Uterus (tissue), 4 donors: ENCODE results near the gene RAC2. TPM values are rescaled to one million over a fixed set of nuclear protein-coding genes. Genes with fewer than 3 reads are reported as not detected.
"Not testable (repeated sequence)": the region's sequence is repeated elsewhere in the genome, so short reads cannot be mapped to it uniquely, and the experiment has no call there.

Source experiments
- DNase-seq, 2 donors: peaks; one replicate each; pipeline ENCODE4 v3.0.0-alpha.2; 2019 to 2020
- H3K27ac ChIP-seq, 2 donors: fragments of 200-600 bp; sonication (generic); 1 replicate in 1 of 2; 2 replicates in 1 of 2; pipeline ENCODE4 v1.5.1; 2016 to 2018
- H3K27me3 ChIP-seq, 2 donors: fragments of 200-600 bp; sonication (generic); one replicate each; pipeline ENCODE4 v1.5.1; 2018 to 2019; ENCODE audit warnings: control low read depth in 1 of 2
- H3K36me3 ChIP-seq, 2 donors: fragments of 200-600 bp; sonication (generic); one replicate each; pipeline ENCODE4 v1.5.1; 2019; ENCODE audit warnings: control low read depth in 1 of 2
- H3K4me1 ChIP-seq, 2 donors: fragments of 200-600 bp; sonication (generic); one replicate each; pipeline ENCODE4 v1.5.1; 2018 to 2019; ENCODE audit warnings: control low read depth in 1 of 2
- H3K4me3 ChIP-seq, 2 donors: fragments of 200-600 bp; sonication (generic); 1 replicate in 1 of 2; 2 replicates in 1 of 2; pipeline ENCODE4 v1.5.1; 2018 to 2019; ENCODE audit warnings: mild to moderate bottlenecking in 1 of 2
- H3K9me3 ChIP-seq, 2 donors: fragments of 200-600 bp; sonication (generic); one replicate each; pipeline ENCODE4 v1.5.1; 2019; ENCODE audit warnings: control low read depth in 1 of 2
- POLR2A ChIP-seq, 2 donors: fragments of 450-650 bp; IDR thresholded peaks; one replicate each; pipeline ENCODE4 v1.6.1; 2016; ENCODE audit warnings: antibody characterized with exemption in 2 of 2, mild to moderate bottlenecking in 1 of 2, moderate library complexity in 1 of 2
- intact Hi-C: fragments of 100-400 bp; cut with DNase I; formaldehyde crosslinking; loops from one replicate; pipeline ENCODE4 v1.15.1; 2023; ENCODE audit warnings: low total_unique reads
- total RNA-seq, 4 donors: library from RNA; depleted of rRNA in 3 of 4; stranded (reverse); fragments of >200 nt in 3 of 4; gene quantifications; one replicate each; pipeline versions ENCODE4 v1.1.0 to v1.2.4, GENCODE V29; 2014 to 2023
- TF ChIP-seq, protein P1 (sequence below), 4 experiments: fragments of 200-600 bp in 2 of 4; fragments of 450-650 bp in 2 of 4; sonication (generic) in 2 of 4; IDR thresholded peaks; one replicate each; pipeline ENCODE4 v1.5.1; 2016 to 2019; ENCODE audit warnings: antibody characterized with exemption in 4 of 4, mild to moderate bottlenecking in 2 of 4, moderate library complexity in 1 of 4
- donor health status: DM: yes; HTN: yes; CAD: no.

The RAC2 gene
- total RNA-seq, 4 donors from 2014 or later: 2.4 to 6.7 (median 4.5) TPM

DNA sequence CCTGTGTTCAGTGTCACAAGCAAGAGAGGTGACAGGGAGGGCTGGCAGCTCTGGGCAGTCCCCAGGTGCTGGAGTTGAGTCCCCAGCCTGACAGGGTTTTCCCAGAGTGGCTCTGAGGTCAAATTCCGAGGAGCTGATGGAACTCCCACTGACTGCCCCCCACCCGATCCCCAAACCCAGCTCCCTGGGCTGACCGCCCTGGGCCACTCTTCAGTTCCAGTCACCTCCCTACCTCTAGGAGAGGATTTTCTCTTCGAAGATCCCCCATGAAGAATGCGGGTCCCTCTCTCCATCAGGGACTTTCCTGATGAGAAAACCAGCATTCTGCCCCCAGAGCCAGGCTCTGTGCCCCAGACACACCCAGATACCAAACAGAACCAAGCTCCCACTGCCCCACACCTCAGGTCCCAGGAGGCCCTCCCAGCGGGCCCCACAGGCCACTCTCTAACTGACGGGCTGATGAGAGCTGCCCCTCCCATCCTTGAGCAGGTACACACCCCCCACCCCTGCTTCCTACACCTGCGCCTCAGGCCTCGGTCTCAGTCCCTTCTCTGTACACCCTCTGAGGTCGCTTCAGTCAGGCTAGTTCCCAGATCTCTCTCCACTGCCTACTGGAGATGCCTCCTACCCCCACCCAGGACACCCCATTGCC lies 12.1 kb upstream of the RAC2 start:
- no peak for DNase-seq
- Histone ChIP-seq H3K4me1 (no peaks in the 10 kb centered on the region), H3K36me3 (no peaks in the 10 kb centered on the region), H3K4me3 (no peak overlapping the region), H3K9me3 (no peaks in the 10 kb centered on the region), H3K27me3 (peaks cover 0 to 12% of the 10 kb centered on the region in 2 donors), H3K27ac (no peak overlapping the region)
- intact Hi-C loops: no loop called here
- TF ChIP-seq POLR2A (IDR thresholded peaks at IDR 0.05): no peak
- TF ChIP-seq, protein P1, sequence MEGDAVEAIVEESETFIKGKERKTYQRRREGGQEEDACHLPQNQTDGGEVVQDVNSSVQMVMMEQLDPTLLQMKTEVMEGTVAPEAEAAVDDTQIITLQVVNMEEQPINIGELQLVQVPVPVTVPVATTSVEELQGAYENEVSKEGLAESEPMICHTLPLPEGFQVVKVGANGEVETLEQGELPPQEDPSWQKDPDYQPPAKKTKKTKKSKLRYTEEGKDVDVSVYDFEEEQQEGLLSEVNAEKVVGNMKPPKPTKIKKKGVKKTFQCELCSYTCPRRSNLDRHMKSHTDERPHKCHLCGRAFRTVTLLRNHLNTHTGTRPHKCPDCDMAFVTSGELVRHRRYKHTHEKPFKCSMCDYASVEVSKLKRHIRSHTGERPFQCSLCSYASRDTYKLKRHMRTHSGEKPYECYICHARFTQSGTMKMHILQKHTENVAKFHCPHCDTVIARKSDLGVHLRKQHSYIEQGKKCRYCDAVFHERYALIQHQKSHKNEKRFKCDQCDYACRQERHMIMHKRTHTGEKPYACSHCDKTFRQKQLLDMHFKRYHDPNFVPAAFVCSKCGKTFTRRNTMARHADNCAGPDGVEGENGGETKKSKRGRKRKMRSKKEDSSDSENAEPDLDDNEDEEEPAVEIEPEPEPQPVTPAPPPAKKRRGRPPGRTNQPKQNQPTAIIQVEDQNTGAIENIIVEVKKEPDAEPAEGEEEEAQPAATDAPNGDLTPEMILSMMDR (IDR thresholded peaks at IDR 0.05): no peak

DNA sequence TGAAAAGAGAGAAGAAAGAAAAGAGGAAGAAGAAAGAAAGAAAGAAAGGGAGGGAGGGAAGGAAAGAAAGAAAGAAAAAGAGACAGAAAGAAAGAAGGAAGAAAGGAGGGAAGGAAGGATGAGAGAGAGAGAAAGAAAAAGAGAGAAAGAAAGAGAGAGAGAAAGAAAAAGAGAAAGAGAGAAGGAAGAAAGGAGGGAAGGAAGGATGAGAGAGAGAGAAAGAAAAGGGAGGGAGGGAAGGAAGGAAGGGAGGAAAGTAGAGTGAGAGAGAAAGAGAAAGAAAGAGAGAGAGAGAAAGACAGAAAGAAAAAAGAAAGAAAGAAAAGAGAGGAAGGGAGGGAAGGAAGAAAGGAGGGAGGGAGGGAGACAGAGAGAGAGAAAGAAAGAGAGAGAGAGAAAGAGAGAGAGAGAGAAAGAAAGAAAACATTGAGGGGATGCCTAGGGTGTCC lies 11.5 kb upstream of the RAC2 start:
- no peak overlapping the region for H3K27ac ChIP-seq
- H3K4me3 ChIP-seq: no peak overlapping the region
- no peaks in the 10 kb centered on the region for H3K36me3 ChIP-seq
- TF ChIP-seq, protein P1 (IDR thresholded peaks at IDR 0.05): no peak
- TF ChIP-seq POLR2A (IDR thresholded peaks at IDR 0.05): no peak
- peaks cover 0 to 12% of the 10 kb centered on the region in 2 donors for H3K27me3 ChIP-seq
- H3K4me1 ChIP-seq: no peaks in the 10 kb centered on the region
- intact Hi-C loops: no loop called here
- DNase-seq: no peak
- no peaks in the 10 kb centered on the region for H3K9me3 ChIP-seq

DNA sequence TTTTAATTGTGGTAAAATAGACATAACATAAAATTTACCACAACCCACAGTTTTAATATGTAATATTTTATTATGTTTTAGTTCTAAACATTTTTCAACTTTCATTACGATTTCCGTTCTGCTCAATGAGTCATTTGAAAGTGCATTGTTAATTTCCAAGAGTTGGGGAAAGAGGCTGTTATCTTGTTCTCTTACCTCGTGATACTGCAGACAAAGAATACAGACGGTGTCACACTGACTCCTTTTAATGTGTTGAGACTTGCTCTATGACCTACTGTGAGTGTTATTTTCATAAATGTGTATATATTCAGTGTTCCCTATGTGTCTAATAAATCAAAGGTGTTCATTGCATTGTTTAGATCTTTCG lies 10.8 kb upstream of the RAC2 start:
- H3K36me3 ChIP-seq: no peaks in the 10 kb centered on the region
- no peak overlapping the region for H3K27ac ChIP-seq
- H3K27me3 ChIP-seq: peaks cover 0 to 12% of the 10 kb centered on the region in 2 donors
- H3K9me3 ChIP-seq: no peaks in the 10 kb centered on the region
- H3K4me1 ChIP-seq: no peaks in the 10 kb centered on the region
- intact Hi-C loops: no loop called here
- TF ChIP-seq, protein P1 (IDR thresholded peaks at IDR 0.05): no peak
- no peak for TF ChIP-seq POLR2A (IDR thresholded peaks at IDR 0.05)
- no peak overlapping the region for H3K4me3 ChIP-seq
- no peak for DNase-seq

DNA sequence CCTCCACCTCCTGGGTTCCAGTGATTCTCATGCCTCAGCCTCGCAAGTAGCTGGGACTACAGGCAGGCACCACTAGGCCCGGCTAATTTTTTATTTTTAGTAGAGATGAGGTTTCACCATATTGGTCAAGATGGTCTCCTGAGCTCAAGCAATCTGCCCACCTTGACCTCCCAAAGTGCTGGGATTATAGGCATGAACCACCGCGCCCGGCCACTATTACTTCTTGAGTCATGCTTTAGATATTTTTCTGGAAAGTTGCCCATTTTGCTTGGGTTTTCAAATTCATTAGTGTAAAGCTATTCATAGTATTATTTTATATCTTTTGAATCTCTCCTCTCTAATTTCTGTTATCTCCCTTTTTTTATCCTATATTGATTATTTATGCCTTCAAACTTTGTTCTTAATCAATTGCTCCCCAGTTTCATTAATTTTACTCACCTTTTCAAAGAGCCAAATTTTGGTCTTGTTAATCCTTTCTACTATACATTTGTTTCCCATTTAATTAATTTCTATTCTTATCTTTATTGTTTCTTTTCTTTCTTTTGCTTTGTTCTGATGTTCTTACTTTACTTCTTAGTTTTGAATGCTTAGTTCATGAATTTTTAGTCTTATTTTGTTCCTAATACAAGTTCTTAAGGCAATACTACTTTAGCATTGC lies 10.3 kb upstream of the RAC2 start:
- Histone ChIP-seq H3K27ac (no peak overlapping the region), H3K4me1 (no peaks in the 10 kb centered on the region), H3K4me3 (no peak overlapping the region), H3K36me3 (no peaks in the 10 kb centered on the region), H3K27me3 (peaks cover 0 to 12% of the 10 kb centered on the region in 2 donors), H3K9me3 (no peaks in the 10 kb centered on the region)
- intact Hi-C loops: no loop called here
- TF ChIP-seq, protein P1 (IDR thresholded peaks at IDR 0.05): no peak
- TF ChIP-seq POLR2A (IDR thresholded peaks at IDR 0.05): no peak
- DNase-seq: no peak

DNA sequence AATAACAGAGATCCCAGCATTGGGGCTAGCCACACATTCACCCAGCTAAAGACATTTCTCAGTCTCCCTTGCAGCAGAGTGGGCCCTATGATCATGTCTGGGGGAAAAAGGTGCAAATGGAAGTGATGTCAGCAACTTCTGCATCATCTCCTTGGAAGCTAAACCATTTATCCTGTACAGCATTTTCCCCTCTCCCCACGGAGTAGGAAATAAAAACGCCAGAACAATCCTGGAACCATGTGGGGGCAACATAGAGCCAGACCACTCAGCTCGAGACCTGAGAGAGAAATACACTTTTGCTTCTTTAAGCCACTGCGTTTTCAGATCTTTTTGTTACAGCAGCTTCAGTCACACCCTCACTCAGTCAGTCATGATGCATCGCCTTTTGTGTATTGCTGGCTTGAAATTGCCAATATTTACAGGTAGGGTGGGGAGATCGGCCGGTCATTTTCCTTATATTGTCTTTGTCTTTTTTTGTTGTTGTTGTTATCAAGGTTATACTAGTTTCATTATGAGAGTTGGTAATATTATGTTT lies 9.1 kb upstream of the RAC2 start:
- intact Hi-C loops: no loop called here
- no peaks in the 10 kb centered on the region for H3K9me3 ChIP-seq
- H3K36me3 ChIP-seq: no peaks in the 10 kb centered on the region
- no peak overlapping the region for H3K27ac ChIP-seq
- peaks cover 0 to 12% of the 10 kb centered on the region in 2 donors for H3K27me3 ChIP-seq
- no peak for DNase-seq
- H3K4me1 ChIP-seq: no peaks in the 10 kb centered on the region
- TF ChIP-seq POLR2A (IDR thresholded peaks at IDR 0.05): no peak
- TF ChIP-seq, protein P1 (IDR thresholded peaks at IDR 0.05): no peak
- H3K4me3 ChIP-seq: no peak overlapping the region

DNA sequence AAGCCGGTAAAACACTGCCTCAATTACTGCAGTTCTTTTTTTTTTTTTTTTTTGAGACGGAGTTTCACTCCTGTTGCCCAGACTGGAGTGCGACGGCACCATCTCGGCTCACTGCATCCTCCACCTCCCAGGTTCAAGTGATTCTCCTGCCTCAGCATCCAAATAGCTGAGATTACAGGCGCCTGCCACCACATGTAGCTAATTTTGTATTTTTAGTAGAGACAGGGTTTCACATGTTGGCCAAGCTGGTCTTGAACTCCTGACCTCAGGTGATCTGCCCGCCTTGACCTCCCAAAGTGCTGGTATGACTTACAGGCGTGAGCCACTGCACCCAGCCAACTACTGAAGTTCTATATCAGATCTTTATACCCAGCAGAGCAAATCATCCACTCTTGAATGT lies 7.8 kb upstream of the RAC2 start:
- H3K36me3 ChIP-seq, DNase-seq, H3K4me1 ChIP-seq, H3K27ac ChIP-seq, intact Hi-C loops, H3K4me3 ChIP-seq, H3K9me3 ChIP-seq: not testable (repeated sequence)
- H3K27me3 ChIP-seq: peaks cover 0 to 12% of the 10 kb centered on the region in 2 donors
